HEK293 (cell line): ENCODE measurements around the gene EBF3.

Source experiments
- CTCF ChIA-PET: fragments of 350-600 bp; formaldehyde crosslinking; extraction: SDS; loops from one replicate; lab custom pipeline; 2021; ENCODE audit warnings: antibody characterized with exemption; lab: Yijun Ruan, JAX
- POLR2A ChIA-PET: fragments of 300-600 bp; formaldehyde crosslinking; extraction: SDS; loops from one replicate; lab custom pipeline; 2020; ENCODE audit warnings: antibody characterized with exemption, inconsistent platforms; lab: Yijun Ruan, JAX
- H3K27ac ChIP-seq: fragments of 200-500 bp; sonication (Bioruptor generic); 2 replicates; pipeline ENCODE4 v1.5.1; 2014; ENCODE audit warnings: low read depth, low read length, control low read depth, inconsistent platforms; ENCODE audit errors: extremely low read depth
- H3K36me3 ChIP-seq, 2 experiments: fragments of 200-500 bp in 1 of 2; sonication (Bioruptor generic) in 1 of 2; 1 replicate in 1 of 2; 2 replicates in 1 of 2; pipeline ENCODE4 v1.5.1; 2014 to 2017; ENCODE audit warnings: inconsistent platforms in 2 of 2, low read length in 2 of 2; ENCODE audit not compliant: control insufficient read depth in 2 of 2, insufficient read depth in 1 of 2
- H3K4me1 ChIP-seq: fragments of 200-500 bp; sonication (Bioruptor generic); 2 replicates; pipeline ENCODE4 v1.5.1; 2014; ENCODE audit warnings: mild to moderate bottlenecking, low read length, inconsistent platforms; ENCODE audit not compliant: control insufficient read depth, insufficient read depth
- H3K4me3 ChIP-seq: 2 replicates; pipeline ENCODE4 v1.5.1; 2011; ENCODE audit warnings: low read depth, mild to moderate bottlenecking, control low read depth, low read length, moderate library complexity
- H3K9me3 ChIP-seq: fragments of 200-500 bp; sonication (Bioruptor generic); 2 replicates; pipeline ENCODE4 v1.5.1; 2014; ENCODE audit warnings: low read depth, low read length, inconsistent platforms; ENCODE audit not compliant: control insufficient read depth, insufficient read depth
- PATZ1 ChIP-seq: fragments of 450-650 bp; formaldehyde crosslinking; IDR thresholded peaks from 2 replicates; pipeline ENCODE4 v1.5.1; 2016; ENCODE audit warnings: missing biosample characterization, missing genetic modification characterization
- SCRT1 ChIP-seq: fragments of 450-650 bp; formaldehyde crosslinking; IDR thresholded peaks from 2 replicates; pipeline ENCODE4 v1.5.1; 2016; ENCODE audit warnings: missing biosample characterization, missing genetic modification characterization, borderline replicate concordance
- SP2 ChIP-seq: fragments of 450-650 bp; formaldehyde crosslinking; IDR thresholded peaks from 2 replicates; pipeline ENCODE4 v1.5.1; 2016; ENCODE audit warnings: missing biosample characterization, missing genetic modification characterization
- TCF7L2 ChIP-seq: IDR thresholded peaks from 2 replicates; pipeline ENCODE4 v1.6.1; 2011; ENCODE audit warnings: low read depth, mild to moderate bottlenecking, inconsistent platforms, low read length, moderate library complexity, borderline replicate concordance
- ZBTB20 ChIP-seq: fragments of 450-650 bp; formaldehyde crosslinking; IDR thresholded peaks from 2 replicates; pipeline ENCODE4 v1.5.1; 2016; ENCODE audit warnings: missing biosample characterization, missing genetic modification characterization
- ZBTB49 ChIP-seq: fragments of 450-650 bp; formaldehyde crosslinking; IDR thresholded peaks from 2 replicates; pipeline ENCODE4 v1.5.1; 2016; ENCODE audit warnings: missing biosample characterization, missing genetic modification characterization, low read depth
- ZEB2 ChIP-seq: fragments of 450-650 bp; formaldehyde crosslinking; IDR thresholded peaks from 2 replicates; pipeline ENCODE4 v1.5.1; 2016; ENCODE audit warnings: missing biosample characterization, missing genetic modification characterization
- ZNF121 ChIP-seq: fragments of 450-650 bp; formaldehyde crosslinking; IDR thresholded peaks from 2 replicates; pipeline ENCODE4 v1.5.1; 2016; ENCODE audit warnings: missing biosample characterization, missing genetic modification characterization
- ZNF146 ChIP-seq: fragments of 450-650 bp; formaldehyde crosslinking; IDR thresholded peaks from 2 replicates; pipeline ENCODE4 v1.5.1; 2016; ENCODE audit warnings: missing biosample characterization, missing genetic modification characterization
- ZNF175 ChIP-seq: fragments of 450-650 bp; formaldehyde crosslinking; IDR thresholded peaks from 2 replicates; pipeline ENCODE4 v1.5.1; 2016; ENCODE audit warnings: missing biosample characterization, missing genetic modification characterization
- ZNF26 ChIP-seq: fragments of 450-650 bp; formaldehyde crosslinking; IDR thresholded peaks from 2 replicates; pipeline ENCODE4 v1.5.1; 2016; ENCODE audit warnings: missing biosample characterization, missing genetic modification characterization
- ZNF311 ChIP-seq: fragments of 450-650 bp; formaldehyde crosslinking; IDR thresholded peaks from 2 replicates; pipeline ENCODE4 v1.5.1; 2017; ENCODE audit warnings: missing biosample characterization, missing genetic modification characterization, borderline replicate concordance
- ZNF561 ChIP-seq: fragments of 450-650 bp; IDR thresholded peaks from 2 replicates; pipeline ENCODE4 v1.5.1; 2018; ENCODE audit warnings: missing biosample characterization, missing genetic modification characterization, borderline replicate concordance
- ZNF600 ChIP-seq: fragments of 450-650 bp; formaldehyde crosslinking; IDR thresholded peaks from 2 replicates; pipeline ENCODE4 v1.5.1; 2016; ENCODE audit warnings: missing biosample characterization, missing genetic modification characterization
- ZNF621 ChIP-seq: fragments of 450-650 bp; formaldehyde crosslinking; IDR thresholded peaks from 2 replicates; pipeline ENCODE4 v1.5.1; 2017; ENCODE audit warnings: missing biosample characterization, missing genetic modification characterization
- ZNF626 ChIP-seq: fragments of 450-650 bp; sonication (Bioruptor Pico); formaldehyde crosslinking; IDR thresholded peaks from 2 replicates; pipeline ENCODE4 v1.5.1; 2018; ENCODE audit warnings: missing biosample characterization, missing genetic modification characterization, inconsistent platforms
- ZNF658 ChIP-seq: fragments of 450-650 bp; formaldehyde crosslinking; IDR thresholded peaks from 2 replicates; pipeline ENCODE4; 2016; ENCODE audit warnings: missing biosample characterization, missing genetic modification characterization
- ZNF707 ChIP-seq: fragments of 450-650 bp; formaldehyde crosslinking; IDR thresholded peaks from 2 replicates; pipeline ENCODE4 v1.5.1; 2016; ENCODE audit warnings: missing biosample characterization, missing genetic modification characterization
- ZNF768 ChIP-seq: fragments of 450-650 bp; formaldehyde crosslinking; IDR thresholded peaks from 2 replicates; pipeline ENCODE4 v1.5.1; 2018; ENCODE audit warnings: missing biosample characterization, mild to moderate bottlenecking, missing genetic modification characterization
- ZNF776 ChIP-seq: fragments of 450-650 bp; formaldehyde crosslinking; IDR thresholded peaks from 2 replicates; pipeline ENCODE4 v1.5.0; 2017; ENCODE audit warnings: missing biosample characterization, missing genetic modification characterization, borderline replicate concordance
- ZNF785 ChIP-seq: fragments of 450-650 bp; formaldehyde crosslinking; IDR thresholded peaks from 2 replicates; pipeline ENCODE4 v1.5.1; 2016; ENCODE audit warnings: missing biosample characterization, missing genetic modification characterization
- ZNF830 ChIP-seq: fragments of 450-650 bp; IDR thresholded peaks from 2 replicates; pipeline ENCODE4 v1.5.0; 2018; ENCODE audit warnings: missing biosample characterization, missing genetic modification characterization, low read depth, mild to moderate bottlenecking, moderate library complexity
- ZSCAN16 ChIP-seq: fragments of 450-650 bp; formaldehyde crosslinking; IDR thresholded peaks from 2 replicates; pipeline ENCODE4 v1.5.1; 2016; ENCODE audit warnings: missing biosample characterization, missing genetic modification characterization

The EBF3 gene

DNA sequence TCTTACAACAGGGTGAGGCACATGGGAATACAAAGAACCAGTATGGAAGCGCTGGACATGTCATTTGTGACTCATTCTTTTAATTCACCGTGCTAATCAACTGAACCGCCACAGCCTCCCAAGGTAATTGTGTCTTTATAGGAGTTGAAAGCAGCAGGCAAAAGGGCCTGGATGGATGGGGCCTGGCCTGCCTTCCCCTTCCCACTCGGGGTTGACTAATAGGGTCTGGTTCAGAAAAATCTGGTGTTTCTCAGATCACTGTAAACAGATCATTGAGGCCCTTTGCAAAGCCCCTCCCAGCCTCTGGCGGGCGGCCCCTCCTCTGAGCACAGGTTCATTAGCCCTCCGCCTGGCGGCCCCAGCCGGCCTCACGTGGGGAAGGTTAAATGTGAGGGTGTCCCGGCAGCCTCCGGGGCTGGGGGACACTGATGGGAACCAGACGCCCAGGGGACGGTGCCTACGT, 100.8 kb downstream of the EBF3 start:
- Histone ChIP-seq H3K4me3 (no peak overlapping the region), H3K27ac (no peak overlapping the region), H3K4me1 (no peaks in the 10 kb centered on the region), H3K9me3 (no peaks in the 10 kb centered on the region), H3K36me3 (peaks cover 0 to 56% of the 10 kb centered on the region in 2 experiments; a peak in 1 of 3 replicates)
- TF ChIP-seq ZNF830 (tag by site-specific recombination) (no peak), ZNF768 (tag by site-specific recombination) (no peak), ZSCAN16 (no peak), ZNF600 (tag by site-specific recombination) (no peak), ZNF175 (tag by site-specific recombination) (no peak), ZNF707 (tag by site-specific recombination) (no peak)
- ChIA-PET CTCF (no interaction called here), POLR2A (no interaction called here)

DNA sequence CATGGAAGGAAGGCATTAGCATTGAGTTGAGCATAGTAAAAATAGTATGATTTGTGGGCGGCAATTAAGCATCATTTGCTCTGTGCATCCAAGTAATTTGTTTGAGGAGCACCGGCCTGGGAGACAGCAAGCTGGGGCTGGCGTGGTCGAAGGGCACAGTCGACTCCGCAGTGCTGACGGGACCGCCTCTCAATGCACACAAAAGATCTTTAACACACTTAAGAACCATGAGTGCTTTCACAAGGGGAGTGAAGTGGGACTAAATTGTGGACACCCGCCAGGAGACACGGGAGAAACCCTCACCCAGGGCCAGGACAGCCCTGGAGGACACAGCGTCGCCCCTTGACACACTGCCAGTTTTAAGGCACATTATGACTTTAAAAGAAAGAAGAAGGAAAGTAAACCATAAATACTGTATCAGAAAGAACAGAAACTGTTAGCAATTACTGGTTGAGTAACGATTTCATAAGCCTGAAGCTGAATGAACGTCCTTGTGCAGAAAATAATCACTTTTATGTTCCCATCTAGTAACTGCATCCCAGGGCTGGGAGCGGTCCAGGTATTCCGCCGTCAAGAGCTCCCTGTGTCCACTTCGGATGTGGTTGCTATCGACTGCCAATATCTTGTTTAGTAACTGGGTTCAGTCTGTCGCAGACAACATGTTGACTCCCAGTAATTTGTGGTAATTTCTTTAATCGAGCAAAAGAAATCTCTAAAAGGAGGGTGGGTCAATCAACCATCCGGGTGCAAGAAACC, 102.1 kb downstream of the EBF3 start:
- POLR2A ChIA-PET = no interaction called here
- H3K9me3 ChIP-seq = no peaks in the 10 kb centered on the region
- no peaks in the 10 kb centered on the region for H3K4me1 ChIP-seq
- TF ChIP-seq ZNF26 (tag by site-specific recombination) = no peak
- TF ChIP-seq SCRT1 = no peak
- TF ChIP-seq ZNF561 (tag by site-specific recombination) = no peak
- TF ChIP-seq ZNF626 (tag by site-specific recombination) = no peak
- no peak for TF ChIP-seq ZBTB20 (tag by site-specific recombination)
- no peak for TF ChIP-seq ZNF768 (tag by site-specific recombination)
- no peak for TF ChIP-seq ZNF600 (tag by site-specific recombination)
- TF ChIP-seq TCF7L2 = no peak
- no peak for TF ChIP-seq ZEB2 (tag by site-specific recombination)
- TF ChIP-seq ZNF776 (tag by site-specific recombination) = no peak
- no peak for TF ChIP-seq SP2 (tag by site-specific recombination)
- H3K4me3 ChIP-seq = no peak overlapping the region
- H3K27ac ChIP-seq = no peak overlapping the region
- CTCF ChIA-PET = interaction anchor here (0.6 kb wide), 1 partner anchor 837 kb away, joined by 3 read pairs; no protein-coding TSS in a partner anchor
- peaks cover 0 to 49% of the 10 kb centered on the region in 2 experiments; a peak in 1 of 3 replicates for H3K36me3 ChIP-seq

DNA sequence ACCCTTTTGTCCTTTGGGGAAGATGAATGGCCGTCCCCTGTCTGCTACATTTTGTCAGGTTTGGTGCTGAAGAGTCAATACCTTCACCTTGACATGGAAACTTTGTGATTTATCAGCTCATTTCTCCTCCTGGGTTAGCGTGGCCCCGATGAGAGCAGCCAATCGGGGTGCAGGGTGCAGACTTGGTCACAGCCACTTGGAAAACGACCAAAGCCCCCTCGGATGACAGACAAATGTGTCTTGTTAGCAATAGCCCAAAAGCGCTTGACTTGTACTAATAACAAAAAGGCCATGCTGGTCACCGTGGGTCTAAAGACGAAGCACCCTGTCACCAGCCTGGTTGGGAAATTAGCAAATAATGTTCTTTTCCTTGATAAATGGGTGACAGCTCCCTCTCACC, 103.7 kb downstream of the EBF3 start:
- peaks cover 0 to 42% of the 10 kb centered on the region in 2 experiments; a peak in 1 of 3 replicates for H3K36me3 ChIP-seq
- ChIA-PET POLR2A (no interaction called here), CTCF (no interaction called here)
- H3K27ac ChIP-seq = no peak overlapping the region
- H3K4me1 ChIP-seq = no peaks in the 10 kb centered on the region
- no peak overlapping the region for H3K4me3 ChIP-seq
- TF ChIP-seq ZNF121 (tag by site-specific recombination) (no peak), ZBTB49 (tag by site-specific recombination) (no peak), ZNF785 (no peak), ZNF621 (tag by site-specific recombination) (no peak), ZNF658 (tag by site-specific recombination) (no peak), ZNF311 (tag by site-specific recombination) (no peak), PATZ1 (no peak), ZNF146 (tag by site-specific recombination) (no peak)
- no peaks in the 10 kb centered on the region for H3K9me3 ChIP-seq
